NCI-H510A (cell line): ENCODE measurements around the gene MRPL20.
"Not testable (repeated sequence)": the region's sequence is repeated elsewhere in the genome, so short reads cannot be mapped to it uniquely, and the experiment has no call there.

Experiments used
- DNase-seq: peaks from one replicate; lab custom pipeline; 2025; lab: John Stamatoyannopoulos, UW

MRPL20 gene

GRCh38 chr1:1425753-1426495, 18.8 kb upstream of the MRPL20 start:
- peak; percentile 63 for DNase-seq

DNA sequence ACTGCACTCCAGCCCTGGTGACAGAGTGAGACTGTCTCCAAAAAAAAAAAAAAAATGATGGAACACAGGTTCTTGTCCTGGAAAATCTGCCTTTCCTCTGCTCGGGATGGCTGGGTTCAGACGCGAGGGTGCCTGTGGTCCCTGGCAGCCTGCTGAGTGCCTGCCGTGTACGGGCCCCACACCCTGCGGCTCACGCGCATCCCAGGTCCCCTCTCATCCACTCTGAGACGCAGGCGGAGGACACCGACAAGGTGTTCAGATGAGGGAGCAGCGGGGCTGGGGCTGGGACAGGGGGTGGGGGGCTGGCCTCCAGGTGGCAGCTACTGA, 18.3 kb upstream of the MRPL20 start:
- DNase-seq: no peak

- no peak for DNase-seq
Observed at GRCh38 chr1:1424707-1425106, 17.6 kb upstream of the MRPL20 start.

DNA sequence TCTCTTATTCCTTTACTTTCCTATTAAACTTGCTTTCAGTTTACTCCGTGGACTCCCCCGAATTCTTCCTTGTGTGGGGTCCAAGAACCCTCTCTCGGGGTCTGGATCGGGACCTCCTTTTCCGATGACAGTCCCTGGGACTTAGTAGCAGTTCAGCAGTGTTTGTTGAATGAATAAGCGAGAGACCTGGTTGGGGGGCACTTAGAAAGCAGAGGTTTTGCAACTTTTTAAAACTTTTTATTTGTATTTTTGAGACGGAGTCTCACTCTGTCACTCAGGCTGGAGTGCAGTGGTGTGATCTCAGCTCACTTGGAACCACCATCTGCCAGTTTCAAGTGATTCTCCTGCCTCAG, 16.1 kb upstream of the MRPL20 start:
- no peak for DNase-seq

DNA sequence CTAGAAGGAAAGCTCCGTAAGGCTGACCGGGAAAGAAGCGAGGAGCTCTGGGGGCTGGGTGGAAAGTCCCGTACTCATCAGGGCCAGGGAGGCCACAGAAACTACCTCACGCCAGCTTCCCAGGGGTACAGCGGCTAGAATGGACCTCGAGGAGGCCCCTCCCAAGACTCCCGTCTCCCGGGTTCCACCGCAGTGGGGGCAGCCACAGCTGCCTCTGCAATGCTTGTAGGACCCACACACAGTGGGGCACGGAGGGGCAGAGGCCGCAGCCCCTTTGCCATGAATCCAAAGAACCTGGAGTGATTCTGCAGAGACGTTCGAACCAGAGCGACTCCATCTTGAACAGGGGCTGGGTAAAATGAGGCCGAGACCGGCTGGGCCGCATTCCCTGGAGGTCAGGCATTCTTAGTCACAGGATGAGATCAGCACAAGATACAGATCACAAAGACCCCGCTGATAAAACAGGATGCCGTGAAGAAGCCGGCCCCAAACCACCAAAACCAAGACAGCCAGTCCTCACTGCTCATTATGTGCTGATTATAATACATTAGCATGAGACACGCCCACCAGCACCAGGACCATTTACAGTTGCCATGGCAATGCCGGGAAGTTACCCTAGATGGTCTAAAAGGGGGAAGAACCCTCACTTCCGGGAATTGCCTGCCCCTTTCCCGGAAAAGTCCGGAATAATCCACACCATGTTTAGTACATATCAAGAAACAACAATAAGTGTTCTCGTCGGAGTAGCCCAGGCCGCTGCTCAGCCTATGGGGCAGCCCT, 15.6 kb upstream of the MRPL20 start:
- DNase-seq: no peak

DNA sequence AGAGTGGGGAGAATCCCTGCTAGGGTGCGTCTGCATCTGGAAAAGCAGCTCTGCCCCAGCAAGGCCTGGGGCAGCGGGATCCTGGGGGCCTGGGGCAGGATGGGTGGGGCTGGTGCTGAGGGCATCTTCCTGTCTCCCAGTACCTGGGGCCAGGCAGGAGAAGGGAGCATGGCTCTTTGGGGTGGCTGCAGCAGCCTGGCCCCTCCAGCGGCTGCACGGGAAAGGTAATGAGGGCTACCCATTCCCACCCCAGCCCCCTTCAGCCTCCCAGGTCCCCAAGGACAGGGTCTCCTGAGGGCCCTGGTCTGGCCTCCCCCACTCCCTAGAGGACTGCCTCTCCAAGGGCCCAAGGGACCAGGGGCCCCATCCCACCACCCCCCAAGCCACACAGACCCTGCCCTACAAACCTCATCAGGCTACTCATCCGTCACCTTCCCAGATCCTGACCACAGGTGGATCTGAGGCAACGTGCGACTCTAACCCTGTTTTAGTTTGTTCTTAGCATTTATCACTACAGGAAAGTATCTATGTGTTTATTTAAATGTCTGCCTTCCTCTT, 14.9 kb upstream of the MRPL20 start:
- DNase-seq: no peak

GRCh38 chr1:1421147-1421906, 14.2 kb upstream of the MRPL20 start, which contains the start of gene ANKRD65:
Gene ANKRD65 (minus strand): TSS chr1:1421276. CDS start chr1:1421005, 271 bp downstream.
- peak; percentile 100 for DNase-seq

- peak; percentile 63 for DNase-seq
Observed at GRCh38 chr1:1420654-1421141, 13.6 kb upstream of the MRPL20 start.

- DNase-seq: peak; percentile 54
Observed at GRCh38 chr1:1419813-1420653, 12.9 kb upstream of the MRPL20 start.

DNA sequence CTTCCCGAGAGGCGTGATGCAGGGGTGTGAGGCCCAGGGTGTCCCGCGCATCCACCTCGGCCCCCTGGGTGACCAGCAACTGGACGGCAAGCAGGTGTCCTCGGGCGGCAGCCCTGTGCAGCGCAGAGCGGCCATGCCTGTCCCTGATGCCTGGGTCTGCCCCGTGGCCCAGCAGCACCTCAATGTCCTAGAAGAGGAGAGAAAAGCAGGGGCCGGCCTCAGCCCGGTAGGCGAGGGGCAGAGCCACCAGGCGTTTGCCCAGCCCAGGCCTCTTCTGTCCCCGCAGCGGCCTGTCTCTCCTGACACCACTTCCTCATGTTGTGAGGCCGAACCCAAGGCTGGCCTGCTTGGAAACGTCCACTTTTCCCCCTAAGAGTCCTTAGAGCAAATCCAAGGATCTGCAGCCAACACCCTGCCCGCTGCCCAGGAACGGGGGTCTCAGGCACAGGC, 12.3 kb upstream of the MRPL20 start:
- no peak for DNase-seq

- DNase-seq: no peak
Observed at GRCh38 chr1:1418464-1419362, 11.6 kb upstream of the MRPL20 start.

- DNase-seq: not testable (repeated sequence)
Observed at GRCh38 chr1:1417825-1418463, 10.9 kb upstream of the MRPL20 start.

DNA sequence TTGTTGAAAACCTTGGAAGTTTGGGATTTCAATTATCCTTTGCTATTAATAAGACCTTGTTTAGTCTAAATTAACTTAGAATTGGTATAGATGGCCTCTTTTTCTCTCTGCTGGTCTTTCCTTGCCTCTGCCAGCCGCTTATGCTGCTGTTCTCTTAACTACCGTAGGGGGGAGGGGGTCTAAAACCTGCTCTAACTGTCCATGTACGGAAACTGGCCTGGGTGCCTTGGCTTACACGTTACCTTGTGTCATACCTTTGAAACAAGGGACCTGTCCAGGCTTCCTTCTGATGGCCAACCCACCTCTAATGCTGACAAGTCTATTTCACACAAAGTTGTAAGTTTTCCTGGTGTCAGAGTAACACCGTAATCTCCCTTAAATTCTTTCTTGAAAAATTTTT, 10.3 kb upstream of the MRPL20 start:
- DNase-seq: peak; percentile 94

DNA sequence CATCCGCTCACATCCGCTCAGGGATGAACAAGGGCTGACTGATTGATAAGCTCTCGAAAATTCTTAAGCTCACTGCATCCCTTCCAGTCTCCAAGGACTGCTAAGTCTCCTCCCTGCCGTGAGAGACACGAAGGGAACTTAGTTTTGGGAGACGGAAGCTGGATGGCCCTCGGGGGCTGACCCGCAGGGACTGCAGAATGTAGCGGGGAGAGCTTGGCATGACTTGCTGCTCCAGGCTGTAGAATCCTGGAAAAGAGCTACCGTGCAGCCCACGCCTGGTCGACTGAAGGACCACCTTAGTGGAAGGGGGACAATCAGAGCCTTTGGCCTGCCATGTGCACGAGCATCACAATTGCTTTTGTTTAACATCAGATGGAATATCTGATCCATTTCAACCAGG, 8.7 kb upstream of the MRPL20 start:
- no peak for DNase-seq

- not testable (repeated sequence) for DNase-seq
Observed at GRCh38 chr1:1412311-1412902, 5.3 kb upstream of the MRPL20 start.

GRCh38 chr1:1411626-1412025, 4.5 kb upstream of the MRPL20 start:
- no peak for DNase-seq

- not testable (repeated sequence) for DNase-seq
Observed at GRCh38 chr1:1410238-1410637, 3.1 kb upstream of the MRPL20 start.

GRCh38 chr1:1407636-1408318, 684 bp upstream of the MRPL20 start:
- peak; percentile 42 for DNase-seq
